ENCODE measurements around the gene TMEM218.

GRCh38 chr11:125052047-125052446, 59.4 kb downstream of the TMEM218 start:
- TF ChIP-seq RXRA (IDR thresholded peaks at IDR 0.05; ENCODE audit: insufficient read depth, low read depth, low read length) (no peak), CTCF (IDR thresholded peaks at IDR 0.05; ENCODE audit: control extremely low read depth in 1 of 3, insufficient read depth in 1 of 3, low read depth in 1 of 3, low read length in 3 of 3) (no peak), EGR1 (IDR thresholded peaks at IDR 0.05; ENCODE audit: borderline replicate concordance, low read depth, low read length) (no peak)
